NCI-H128 (cell line): ENCODE measurements around the gene MYO5A.
"Not testable (repeated sequence)": the region's sequence is repeated elsewhere in the genome, so short reads cannot be mapped to it uniquely, and the experiment has no call there.

ENCODE experiments used
- DNase-seq: peaks from one replicate; lab custom pipeline; 2025; ENCODE audit not compliant: unreplicated experiment; lab: John Stamatoyannopoulos, UW

Gene MYO5A

DNA sequence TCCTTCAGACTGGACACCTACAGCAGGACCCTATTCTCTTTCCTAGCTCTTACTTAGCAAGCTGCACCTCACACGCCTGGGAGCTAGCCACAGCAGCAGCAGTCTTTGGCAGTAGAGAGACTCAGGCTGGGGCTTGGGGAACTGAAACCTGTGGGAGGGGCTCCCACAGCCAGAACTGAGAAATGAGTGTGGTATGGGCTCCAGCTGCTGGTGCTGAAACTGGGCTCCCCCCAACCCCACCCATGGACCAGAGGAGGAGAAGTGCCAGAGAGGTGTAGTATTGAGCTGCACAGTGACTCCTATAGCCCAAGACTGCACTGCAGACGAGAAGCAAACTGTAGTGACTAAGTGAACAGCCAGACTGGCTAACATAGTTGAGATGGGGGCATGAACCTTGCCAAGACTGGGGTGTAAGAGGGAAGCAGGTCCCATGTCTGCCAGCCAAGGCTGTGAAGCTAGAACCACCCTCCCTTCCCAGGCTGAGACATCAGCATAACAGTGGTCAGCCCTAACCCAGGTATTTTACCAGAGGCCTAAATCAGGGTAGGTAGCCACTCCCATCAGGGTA is 62.5 kb downstream of the MYO5A start:
- DNase-seq, result no peak

- DNase-seq, result no peak
These were observed 64.2 kb downstream of the MYO5A start for GRCh38 chr15:52464478-52464877.

DNA sequence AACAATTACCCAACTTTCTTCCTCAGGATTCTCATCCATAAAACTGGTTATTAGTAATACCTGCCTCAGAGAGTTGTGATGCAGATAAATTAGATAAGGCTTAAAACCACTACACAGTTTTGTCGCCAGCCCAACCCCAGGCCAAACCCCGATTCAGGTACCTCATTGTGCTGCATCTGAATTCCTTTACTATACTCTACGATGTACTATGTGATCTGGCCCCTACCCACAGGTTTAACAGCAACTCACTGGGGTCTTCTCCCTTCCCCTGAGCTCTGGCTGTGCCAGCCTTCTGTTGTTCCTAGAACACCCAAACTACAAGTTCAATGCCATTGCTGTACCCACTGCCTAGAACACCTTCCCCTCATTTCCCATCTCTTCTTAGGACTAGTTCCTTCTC is 64.6 kb downstream of the MYO5A start:
- DNase-seq, result no peak

DNA sequence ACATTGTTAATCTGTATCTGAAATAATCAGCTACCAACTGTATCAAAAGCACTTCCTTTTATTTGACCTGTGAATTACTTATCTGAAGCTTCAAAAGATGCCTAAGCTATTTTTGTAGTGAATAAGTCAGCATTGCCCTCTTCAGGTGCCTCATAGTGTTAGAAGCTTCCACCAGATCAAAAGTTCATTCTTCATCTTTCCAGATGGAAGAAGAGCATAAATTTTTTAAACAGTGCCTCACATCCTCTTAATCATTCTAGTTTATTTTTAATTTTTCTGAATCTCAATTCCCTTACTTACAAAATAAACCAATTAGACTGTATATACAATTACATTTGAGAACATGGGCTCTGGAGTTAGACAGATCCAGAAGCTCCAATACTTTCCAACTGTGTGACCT is 65.0 kb downstream of the MYO5A start:
- no peak for DNase-seq

GRCh38 chr15:52462806-52463360 is 65.8 kb downstream of the MYO5A start:
- no peak for DNase-seq

- not testable (repeated sequence) for DNase-seq
These were observed 69.0 kb downstream of the MYO5A start for GRCh38 chr15:52459701-52460100.

- not testable (repeated sequence) for DNase-seq
These were observed 69.4 kb downstream of the MYO5A start for GRCh38 chr15:52459265-52459664.

GRCh38 chr15:52448011-52448890 is 80.4 kb downstream of the MYO5A start:
- no peak for DNase-seq

DNA sequence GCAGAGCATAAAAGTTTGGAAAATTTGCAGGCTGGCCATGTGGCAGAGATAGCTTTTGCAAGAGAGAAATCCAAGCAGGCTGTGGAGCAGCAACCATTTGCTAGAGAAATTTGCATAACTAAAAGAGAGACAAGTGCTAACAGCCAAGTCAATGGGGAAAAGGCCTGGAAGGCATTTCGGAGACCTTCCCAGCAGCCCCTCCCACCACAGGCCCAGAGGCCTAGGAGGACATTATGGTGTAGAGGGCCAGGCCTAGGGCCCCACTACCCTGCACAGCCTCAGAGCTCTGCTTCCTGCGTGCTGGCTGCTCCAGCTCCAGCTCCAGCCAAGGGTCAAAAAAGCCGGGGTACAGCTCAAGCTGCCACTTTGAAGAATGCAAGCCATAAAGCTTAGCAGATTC is 82.7 kb downstream of the MYO5A start:
- DNase-seq, result no peak

DNA sequence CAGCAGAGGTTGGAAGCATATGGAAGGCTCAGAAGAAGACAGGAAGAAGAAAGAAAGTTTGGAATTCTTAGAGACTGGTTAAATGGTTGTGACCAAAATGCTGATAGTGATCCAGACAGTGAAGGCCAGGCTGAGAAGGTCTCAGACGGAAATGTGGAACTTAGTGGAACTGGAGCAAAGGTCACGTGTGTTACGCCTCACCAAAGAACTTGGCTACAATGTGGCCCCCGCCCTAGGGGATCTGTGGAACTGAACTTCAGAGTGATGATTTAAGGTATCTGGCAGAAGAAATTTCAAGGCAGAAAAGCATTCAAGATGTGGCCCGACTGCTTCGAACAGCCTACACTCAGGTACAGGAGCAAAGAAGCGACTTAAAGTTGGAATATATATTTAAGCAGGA is 83.1 kb downstream of the MYO5A start:
- no peak for DNase-seq

DNA sequence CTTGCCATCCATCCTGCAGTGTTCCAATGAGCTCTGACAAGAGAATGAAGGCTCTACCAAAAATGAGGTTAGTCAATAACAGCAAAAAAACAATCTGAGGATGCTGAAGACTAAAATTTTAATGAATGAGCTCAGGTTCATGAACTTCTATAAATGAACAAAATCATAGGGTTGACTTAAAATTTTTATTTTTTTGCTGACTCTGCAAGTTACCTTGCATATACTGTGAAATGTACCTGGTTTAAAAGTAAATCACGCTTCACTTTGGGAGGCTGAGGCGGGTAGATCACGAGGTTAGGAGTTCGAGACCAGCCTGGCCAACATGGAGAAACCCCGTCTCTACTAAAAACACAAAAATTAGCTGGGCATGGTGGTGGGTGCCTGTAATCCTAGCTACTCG is 85.5 kb downstream of the MYO5A start:
- DNase-seq, result not testable (repeated sequence)

GRCh38 chr15:52441841-52442240 is 86.8 kb downstream of the MYO5A start:
- DNase-seq, result no peak

- DNase-seq, result no peak
These were observed 87.7 kb downstream of the MYO5A start for GRCh38 chr15:52440946-52441345.

- DNase-seq, result no peak
These were observed 88.3 kb downstream of the MYO5A start for GRCh38 chr15:52440414-52440813.

GRCh38 chr15:52439470-52439869 is 89.2 kb downstream of the MYO5A start:
- DNase-seq, result no peak

DNA sequence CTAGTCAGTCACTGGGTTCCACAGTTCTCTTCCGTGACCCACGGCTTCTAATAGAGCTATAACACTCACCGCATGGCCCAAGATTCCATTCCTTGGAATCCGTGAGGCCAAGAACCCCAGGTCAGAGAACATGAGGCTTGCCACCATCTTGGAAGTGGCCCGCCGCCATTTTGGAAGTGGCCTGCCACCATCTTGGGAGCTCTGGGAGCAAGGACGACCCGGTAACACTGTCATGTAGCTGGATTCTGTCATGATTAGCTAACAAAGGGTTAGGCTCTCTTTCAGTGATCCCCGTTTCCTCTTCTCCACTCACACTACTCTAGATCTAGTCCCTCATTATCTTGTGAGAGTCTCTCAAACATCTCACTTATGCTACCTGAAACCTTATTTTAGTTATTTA is 89.6 kb downstream of the MYO5A start:
- DNase-seq, result not testable (repeated sequence)

DNA sequence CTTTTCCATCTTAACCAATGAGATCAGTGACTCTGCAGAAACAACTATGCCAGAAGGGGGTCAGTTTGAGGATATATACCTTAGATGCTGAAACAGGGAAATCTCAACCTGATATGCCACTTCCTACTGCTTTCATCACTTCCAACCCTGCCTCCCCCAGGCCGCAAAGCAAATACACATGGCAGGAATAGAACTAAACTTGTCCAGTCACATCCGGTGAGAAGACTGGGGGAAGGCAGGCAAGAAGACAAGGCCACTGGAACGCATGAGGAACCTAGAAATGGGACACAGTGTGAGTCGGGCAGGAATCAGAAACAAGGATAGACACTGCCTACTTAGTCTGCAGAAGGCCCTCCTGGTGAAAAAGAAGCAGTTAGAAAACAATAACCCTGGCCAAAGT is 90.6 kb downstream of the MYO5A start:
- no peak for DNase-seq

- DNase-seq, result no peak
These were observed 91.0 kb downstream of the MYO5A start for GRCh38 chr15:52437646-52438045.

DNA sequence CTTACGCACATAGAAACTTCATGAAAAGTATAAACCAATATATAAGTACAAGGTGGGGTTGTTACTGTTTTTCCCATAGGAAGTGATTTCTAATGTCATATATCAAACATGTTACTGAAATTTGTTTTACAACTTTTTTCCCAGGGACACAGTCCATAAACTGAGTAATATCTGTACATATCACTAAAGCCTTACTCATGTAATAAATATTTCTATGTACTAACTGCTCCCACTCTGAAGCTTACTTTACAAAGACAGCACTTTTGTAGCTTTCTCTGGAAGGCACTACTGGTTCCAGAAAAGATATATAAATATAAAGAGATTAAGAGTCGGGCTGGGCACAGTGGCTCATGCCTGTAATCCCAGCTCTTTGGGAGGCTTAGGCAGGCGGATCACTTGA is 91.7 kb downstream of the MYO5A start:
- DNase-seq, result no peak

DNA sequence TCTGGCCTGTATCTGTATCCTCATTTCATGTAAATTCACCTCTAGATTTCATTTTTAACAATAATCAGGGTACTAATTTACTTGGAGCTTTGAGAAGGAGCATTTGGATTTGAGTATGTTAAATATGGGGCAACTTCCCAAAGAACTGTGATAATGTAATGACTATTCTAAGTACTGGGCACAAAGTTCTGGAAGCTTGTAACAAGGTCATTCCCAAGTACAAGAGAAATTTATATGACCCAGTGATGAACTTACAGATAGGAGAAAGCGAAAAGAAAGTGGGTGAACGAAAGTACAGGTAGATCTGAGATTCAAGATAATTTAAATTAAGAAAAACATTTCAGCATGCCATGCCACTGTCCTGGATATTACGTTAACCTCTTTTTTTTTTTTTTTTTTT is 93.8 kb downstream of the MYO5A start:
- no peak for DNase-seq

DNA sequence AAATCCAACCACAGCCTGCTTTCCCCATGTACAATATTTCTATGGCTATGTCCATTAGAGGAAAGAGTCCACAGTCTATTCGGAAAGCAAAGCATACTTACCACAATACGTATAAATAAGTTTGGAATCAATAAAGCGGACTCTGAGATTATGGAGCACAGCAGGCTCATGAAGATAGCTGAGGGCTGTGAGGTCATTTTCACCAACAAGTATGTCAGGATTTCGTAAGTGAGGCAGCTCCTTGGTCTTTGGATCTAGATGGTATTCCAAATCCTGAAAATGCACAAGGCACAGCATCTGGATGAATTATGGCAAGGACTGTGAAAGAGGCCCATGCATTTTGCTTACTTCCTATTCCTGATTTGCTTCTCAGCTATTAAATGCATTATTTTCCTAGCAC is 100.4 kb downstream of the MYO5A start:
- no peak for DNase-seq

DNA sequence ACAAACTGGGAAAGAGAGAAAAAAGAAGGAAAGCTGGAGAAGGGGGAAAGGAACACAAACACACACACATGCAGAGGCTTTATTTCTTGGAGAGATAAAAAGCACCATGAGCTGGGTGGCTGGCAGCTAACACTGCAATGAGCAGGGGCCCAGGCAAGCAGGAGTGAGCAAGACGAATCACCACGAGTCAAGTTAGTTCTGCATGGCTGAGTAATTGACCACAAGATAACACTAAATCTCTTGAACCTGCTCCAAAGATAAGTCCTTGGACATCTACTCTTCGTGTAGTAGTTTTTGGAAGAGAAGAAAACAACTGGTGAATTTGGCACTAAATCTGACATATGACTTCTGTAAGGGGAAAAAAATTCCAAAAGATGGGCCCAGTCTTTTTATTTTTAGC is 100.9 kb downstream of the MYO5A start:
- no peak for DNase-seq
